ENCODE measurements around the gene ARRDC1. TPM values are rescaled to one million over a fixed set of nuclear protein-coding genes. Genes with fewer than 3 reads are reported as not detected.

Gene ARRDC1
- total RNA-seq, 4 donors from 2014 or later = 53.3 to 121 (median 89.6) TPM

DNA sequence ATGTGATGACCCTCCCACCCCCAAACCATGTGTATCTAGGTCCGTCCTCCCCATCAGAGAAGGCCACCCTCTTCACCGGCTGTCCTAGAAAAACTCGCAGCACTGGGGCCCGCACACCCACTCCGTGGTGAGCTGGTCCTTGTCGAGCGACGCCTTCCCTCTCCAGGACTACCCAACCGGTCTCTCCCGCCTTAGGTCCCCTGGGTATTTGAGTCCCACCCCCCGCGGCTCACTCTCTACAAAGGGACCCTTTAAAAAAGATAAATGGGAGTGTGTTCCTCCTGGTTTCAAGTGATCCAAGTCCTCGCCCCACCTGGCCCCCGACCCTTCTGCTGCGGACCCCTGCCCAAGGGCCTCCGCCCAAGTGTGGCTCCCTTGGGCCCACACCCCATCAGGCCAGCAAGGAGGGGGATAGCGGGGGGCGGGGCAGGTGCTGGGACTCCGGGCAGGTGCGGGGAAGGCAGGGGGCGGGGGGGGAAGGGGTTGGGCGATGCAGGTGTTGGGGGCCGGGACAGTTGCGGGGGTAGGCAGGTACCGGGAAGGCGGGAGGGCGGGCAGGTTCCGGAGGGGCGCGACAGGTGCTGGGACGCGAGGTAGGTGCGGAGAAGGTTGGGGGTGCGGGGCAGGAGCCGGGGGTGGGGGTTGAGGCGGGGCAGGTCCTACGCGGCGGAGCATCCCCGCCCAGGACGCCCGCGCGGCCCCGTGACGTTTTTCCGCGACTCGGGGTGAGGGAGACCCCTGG is 970 bp upstream of the ARRDC1 start:
- Histone ChIP-seq H3K4me1 (peaks cover 27 to 50% (median 31%) of the 10 kb centered on the region in 3 donors), H3K36me3 (peaks cover 0 to 7% (median 5%) of the 10 kb centered on the region in 3 donors), H3K27me3 (no peaks in the 10 kb centered on the region), H3K27ac (peak overlapping the region; percentile 72 to 95 (median 82)), H3K4me3 (peak overlapping the region; percentile 49 to 95 (median 74)), H3K9me3 (no peaks in the 10 kb centered on the region)
- intact Hi-C loops (cut with DNase I) = no loop called here
- no peak for DNase-seq
- TF ChIP-seq POLR2A (IDR thresholded peaks at IDR 0.05) = no peak
- TF ChIP-seq, protein P1, sequence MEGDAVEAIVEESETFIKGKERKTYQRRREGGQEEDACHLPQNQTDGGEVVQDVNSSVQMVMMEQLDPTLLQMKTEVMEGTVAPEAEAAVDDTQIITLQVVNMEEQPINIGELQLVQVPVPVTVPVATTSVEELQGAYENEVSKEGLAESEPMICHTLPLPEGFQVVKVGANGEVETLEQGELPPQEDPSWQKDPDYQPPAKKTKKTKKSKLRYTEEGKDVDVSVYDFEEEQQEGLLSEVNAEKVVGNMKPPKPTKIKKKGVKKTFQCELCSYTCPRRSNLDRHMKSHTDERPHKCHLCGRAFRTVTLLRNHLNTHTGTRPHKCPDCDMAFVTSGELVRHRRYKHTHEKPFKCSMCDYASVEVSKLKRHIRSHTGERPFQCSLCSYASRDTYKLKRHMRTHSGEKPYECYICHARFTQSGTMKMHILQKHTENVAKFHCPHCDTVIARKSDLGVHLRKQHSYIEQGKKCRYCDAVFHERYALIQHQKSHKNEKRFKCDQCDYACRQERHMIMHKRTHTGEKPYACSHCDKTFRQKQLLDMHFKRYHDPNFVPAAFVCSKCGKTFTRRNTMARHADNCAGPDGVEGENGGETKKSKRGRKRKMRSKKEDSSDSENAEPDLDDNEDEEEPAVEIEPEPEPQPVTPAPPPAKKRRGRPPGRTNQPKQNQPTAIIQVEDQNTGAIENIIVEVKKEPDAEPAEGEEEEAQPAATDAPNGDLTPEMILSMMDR (IDR thresholded peaks at IDR 0.05) = no peak
- WGBS, 2 donors = 19 to 43% methylated on average over 9 to 12 of the region's 49 CpGs

DNA sequence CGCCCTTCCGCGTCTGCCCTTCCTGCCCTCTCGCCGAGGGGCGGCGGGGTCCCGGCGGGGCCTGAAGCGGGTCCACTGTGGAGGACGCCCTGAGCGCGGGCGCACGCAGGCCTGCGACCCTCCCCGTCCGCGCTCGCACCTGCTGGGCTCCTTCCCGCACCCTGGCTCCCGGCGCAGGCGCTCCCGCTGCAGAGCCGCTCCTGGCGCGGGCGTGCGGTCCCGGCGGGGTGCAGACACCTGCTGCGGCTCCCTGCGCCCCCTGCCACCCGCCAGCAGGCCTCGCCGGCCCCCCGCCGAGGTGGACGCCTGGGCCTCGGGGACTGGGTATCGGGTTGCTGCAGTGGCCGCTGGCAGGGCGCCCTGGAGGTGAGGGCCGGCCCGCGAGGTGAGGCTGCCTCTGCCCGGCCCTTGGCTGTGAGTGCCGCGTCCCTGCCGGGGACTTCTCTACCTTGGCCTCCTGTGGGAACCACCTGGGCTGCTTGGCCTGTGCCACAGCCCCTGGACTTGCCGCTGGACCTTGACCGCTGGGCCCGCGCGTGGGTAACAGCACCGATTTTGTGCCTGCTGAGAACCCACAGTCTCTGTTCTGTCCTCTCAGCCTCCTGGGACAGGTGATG is 627 bp downstream of the ARRDC1 start:
- intact Hi-C loops (cut with DNase I) = no loop called here
- Histone ChIP-seq H3K27me3 (no peaks in the 10 kb centered on the region), H3K9me3 (no peaks in the 10 kb centered on the region), H3K27ac (peak overlapping the region; percentile 85 to 97 (median 96)), H3K36me3 (peaks cover 0 to 8% (median 7%) of the 10 kb centered on the region in 3 donors), H3K4me1 (peaks cover 32 to 62% (median 36%) of the 10 kb centered on the region in 3 donors), H3K4me3 (peak overlapping the region; percentile 69 to 95 (median 84))
- TF ChIP-seq POLR2A (IDR thresholded peaks at IDR 0.05) = no peak
- TF ChIP-seq, protein P1 (IDR thresholded peaks at IDR 0.05) = no peak
- WGBS, 2 donors = no CpG with 5 or more reads among the region's 57 CpGs
- no peak for DNase-seq

DNA sequence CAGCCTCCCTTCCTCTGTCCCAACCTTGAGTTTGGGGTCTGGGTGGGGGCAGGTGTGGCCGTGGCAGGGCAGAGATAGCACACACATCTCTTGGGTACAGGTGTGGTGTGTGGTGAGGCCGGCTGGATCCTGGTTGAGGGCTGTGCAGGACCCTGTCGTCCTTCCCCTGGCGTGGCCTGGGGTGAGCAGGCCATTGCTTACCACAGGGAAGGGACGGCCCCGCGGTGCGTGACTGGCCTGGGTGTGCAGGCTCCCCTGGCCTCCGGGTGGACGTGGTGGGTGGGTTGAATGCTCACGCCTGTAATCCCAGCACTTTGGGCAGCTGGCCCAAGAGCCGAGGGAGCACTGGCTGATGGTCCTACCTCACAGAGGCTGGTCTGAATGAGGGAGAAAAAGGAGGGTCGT is 1.2 kb downstream of the ARRDC1 start:
- 0 to 43% methylated on average over 1 of the region's 13 CpGs for WGBS, 2 donors
- DNase-seq = no peak
- Histone ChIP-seq H3K4me3 (peak overlapping the region; percentile 69 to 95 (median 84)), H3K27me3 (no peaks in the 10 kb centered on the region), H3K27ac (peak overlapping the region; percentile 85 to 97 (median 96)), H3K9me3 (no peaks in the 10 kb centered on the region), H3K4me1 (peaks cover 38 to 68% (median 42%) of the 10 kb centered on the region in 3 donors), H3K36me3 (peaks cover 0 to 8% (median 7%) of the 10 kb centered on the region in 3 donors)
- intact Hi-C loops (cut with DNase I) = no loop called here
- TF ChIP-seq POLR2A (IDR thresholded peaks at IDR 0.05) = no peak

DNA sequence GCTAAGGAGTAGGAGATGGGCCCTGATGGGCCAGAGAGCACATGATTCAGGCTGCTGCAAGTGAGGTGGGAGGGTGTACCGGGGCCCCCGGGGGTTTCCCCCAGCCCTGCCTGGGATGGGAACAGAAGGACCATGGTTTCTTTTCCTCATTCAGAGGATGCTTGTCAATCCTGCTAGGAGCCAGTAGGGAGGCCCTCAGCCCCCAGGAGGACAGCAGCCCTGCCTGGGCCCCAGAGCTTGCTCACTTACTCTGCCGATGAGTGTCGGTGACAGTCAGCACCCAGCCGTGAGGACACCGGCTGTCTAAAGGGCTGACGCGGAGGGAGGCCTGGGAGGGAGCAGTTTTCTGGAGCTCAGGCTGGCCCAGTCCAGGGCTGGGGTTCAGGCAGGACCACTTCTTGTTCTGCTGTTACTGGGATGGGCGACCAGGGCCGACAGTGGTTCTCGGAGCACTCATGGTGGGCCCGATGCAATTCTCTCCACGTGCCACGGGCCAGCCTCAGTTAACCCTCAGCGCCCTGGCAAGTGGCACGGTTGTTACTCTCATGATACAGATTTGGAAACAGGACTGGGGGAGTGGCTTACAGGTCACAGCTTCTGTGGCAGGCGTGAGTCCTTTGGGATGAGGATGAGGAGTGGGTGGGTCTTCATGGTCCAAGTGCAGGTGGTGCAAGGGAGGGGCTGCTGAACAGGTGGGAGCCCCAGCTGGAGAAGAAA is 1.8 kb downstream of the ARRDC1 start:
- intact Hi-C loops (cut with DNase I) = no loop called here
- Histone ChIP-seq H3K9me3 (no peaks in the 10 kb centered on the region), H3K36me3 (peaks cover 0 to 8% (median 7%) of the 10 kb centered on the region in 3 donors), H3K27ac (peak overlapping the region; percentile 5 to 97 (median 90)), H3K4me1 (peaks cover 44 to 74% (median 46%) of the 10 kb centered on the region in 3 donors), H3K4me3 (peak overlapping the region; percentile 69 to 95 (median 84)), H3K27me3 (no peaks in the 10 kb centered on the region)
- no peak for DNase-seq
- no peak for TF ChIP-seq POLR2A (IDR thresholded peaks at IDR 0.05)
- TF ChIP-seq, protein P1 (IDR thresholded peaks at IDR 0.05) = no peak
- WGBS, 2 donors = 47 to 49% methylated on average over 9 to 10 of the region's 17 CpGs

DNA sequence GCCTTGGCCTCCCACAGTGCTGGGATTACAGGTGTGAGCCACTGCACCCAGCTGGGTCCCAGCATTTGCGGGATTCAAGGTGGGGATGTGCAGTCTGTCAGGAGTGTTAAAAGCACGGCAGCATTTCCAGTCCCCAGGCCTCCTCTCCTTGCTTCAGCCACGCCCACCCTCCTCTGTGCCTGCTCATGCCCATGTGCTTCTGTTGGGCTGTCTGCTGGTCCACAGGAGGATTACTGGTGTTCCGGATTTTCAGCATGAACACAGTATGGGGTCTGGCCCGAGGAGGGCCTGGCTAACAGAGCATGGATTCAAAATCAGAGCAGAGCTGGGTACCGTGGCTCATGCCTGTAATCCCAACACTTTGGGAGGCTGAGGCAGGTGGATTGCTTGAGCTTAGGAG is 5.5 kb downstream of the ARRDC1 start:
- intact Hi-C loops (cut with DNase I) = no loop called here
- H3K4me1 ChIP-seq = peaks cover 47 to 83% (median 49%) of the 10 kb centered on the region in 3 donors
- H3K27ac ChIP-seq = peak overlapping the region; percentile 90 to 94 (median 92)
- WGBS, 2 donors = 62 to 85% methylated on average over 3 to 6 of the region's 6 CpGs
- H3K36me3 ChIP-seq = peaks cover 19 to 37% (median 33%) of the 10 kb centered on the region in 3 donors
- H3K4me3 ChIP-seq = no peak overlapping the region
- DNase-seq = no peak
- no peaks in the 10 kb centered on the region for H3K27me3 ChIP-seq
- no peak for TF ChIP-seq POLR2A (IDR thresholded peaks at IDR 0.05)
- TF ChIP-seq, protein P1 (IDR thresholded peaks at IDR 0.05) = no peak
- no peaks in the 10 kb centered on the region for H3K9me3 ChIP-seq
